GM12878 (cell line): ENCODE data around the gene MPEG1. TPM values are rescaled to one million over a fixed set of nuclear protein-coding genes. Genes with fewer than 3 reads are reported as not detected.
A peak's percentile ranks its signal among the peaks of the same experiment; 100 is the strongest.

Source experiments
- BCL11A ChIP-seq: IDR thresholded peaks from 2 replicates; pipeline ENCODE4 v1.6.1; 2011; ENCODE audit warnings: low read depth, low read length
- CBFB ChIP-seq: IDR thresholded peaks from 2 replicates; pipeline ENCODE4 v1.6.1; 2016; ENCODE audit warnings: antibody characterized with exemption, low read depth
- CREB1 ChIP-seq: IDR thresholded peaks from 2 replicates; pipeline ENCODE4 v1.6.1; 2012; ENCODE audit warnings: low read depth, mild to moderate bottlenecking, inconsistent platforms
- DPF2 ChIP-seq: fragments of 450-650 bp; IDR thresholded peaks from 2 replicates; pipeline ENCODE4 v1.6.1; 2017; ENCODE audit warnings: mild to moderate bottlenecking
- ESRRA ChIP-seq: IDR thresholded peaks from 2 replicates; pipeline ENCODE4 v1.6.1; 2012; ENCODE audit warnings: mild to moderate bottlenecking, low read length, improper control_type of control experiment
- IKZF2 ChIP-seq, 2 experiments: fragments of 450-650 bp; IDR thresholded peaks; 2 replicates each; pipeline ENCODE4 v1.6.1; 2017; ENCODE audit warnings: mild to moderate bottlenecking in 2 of 2, moderate library complexity in 2 of 2
- MEF2B ChIP-seq: fragments of 450-650 bp; IDR thresholded peaks from 2 replicates; pipeline ENCODE4 v1.6.1; 2018; ENCODE audit warnings: mild to moderate bottlenecking, moderate library complexity; ENCODE audit not compliant: partially characterized antibody, poor library complexity, severe bottlenecking
- MTA2 ChIP-seq: fragments of 450-650 bp; IDR thresholded peaks from 2 replicates; pipeline ENCODE4 v1.6.1; 2016; ENCODE audit warnings: low read depth, mild to moderate bottlenecking, moderate library complexity
- NR2F1 ChIP-seq: fragments of 450-650 bp; conservative IDR thresholded peaks from 2 replicates; pipeline ENCODE4 v1.6.1; 2017; ENCODE audit warnings: mild to moderate bottlenecking
- NRF1 ChIP-seq: conservative IDR thresholded peaks from 2 replicates; pipeline ENCODE4 v1.6.1; 2011; ENCODE audit warnings: mild to moderate bottlenecking, low read depth, low read length, improper control_type of control experiment
- PML ChIP-seq: IDR thresholded peaks from 2 replicates; pipeline ENCODE4 v1.6.1; 2012; ENCODE audit warnings: low read length, inconsistent platforms
- POLR2A ChIP-seq: IDR thresholded peaks from 2 replicates; pipeline ENCODE4 v1.6.1; 2011; ENCODE audit warnings: low read depth, mild to moderate bottlenecking, low read length
- PRDM15 ChIP-seq: fragments of 450-650 bp; formaldehyde crosslinking; IDR thresholded peaks from 2 replicates; pipeline ENCODE4 v1.4.0; 2020; ENCODE audit warnings: mild to moderate bottlenecking, moderate library complexity
- RAD51 ChIP-seq: fragments of 450-650 bp; IDR thresholded peaks from 2 replicates; pipeline ENCODE4 v1.6.1; 2016; ENCODE audit warnings: moderate library complexity, mild to moderate bottlenecking, inconsistent platforms
- RCOR1 ChIP-seq: conservative IDR thresholded peaks from 2 replicates; pipeline ENCODE4 v1.6.1; 2012; ENCODE audit warnings: low read depth, low read length, improper control_type of control experiment
- SMAD5 ChIP-seq: IDR thresholded peaks from 2 replicates; pipeline ENCODE4 v1.6.1; 2016; ENCODE audit warnings: antibody characterized with exemption, low read depth
- SREBF2 ChIP-seq: IDR thresholded peaks from 2 replicates; pipeline ENCODE4 v1.6.1; 2012; ENCODE audit warnings: mild to moderate bottlenecking, low read length
- ZNF207 ChIP-seq: fragments of 450-650 bp; IDR thresholded peaks from 2 replicates; pipeline ENCODE4 v1.6.1; 2014; ENCODE audit warnings: antibody characterized with exemption, mild to moderate bottlenecking, borderline replicate concordance
- ZNF24 ChIP-seq: fragments of 450-650 bp; IDR thresholded peaks from 2 replicates; pipeline ENCODE4 v1.6.1; 2017; ENCODE audit warnings: antibody characterized with exemption, mild to moderate bottlenecking
- polyA plus RNA-seq, 11 experiments: library from polyadenylated mRNA; depleted of rRNA in 4 of 11; unstranded in 6 of 11; stranded (reverse) in 5 of 11; fragments of >200 nt; fragmentation: Nextera tagmentation in 4 of 11; fragmentation: Illumina TruSeq in 1 of 11; extraction: Ambion mirVana in 4 of 11; extraction: Trizol in 1 of 11; gene quantifications; 1 replicate in 1 of 11; 2 replicates in 10 of 11; pipeline versions ENCODE4 v1.2.1 to v1.2.3, GENCODE V29; 2011 to 2016; ENCODE audit warnings: inconsistent platforms in 2 of 11, missing spikeins in 2 of 11, low read depth in 1 of 11
- total RNA-seq, 4 experiments: library from RNA; depleted of rRNA in 3 of 4; stranded (reverse); fragments of >200 nt in 3 of 4; fragmentation: Illumina TruSeq in 1 of 4; extraction: Trizol in 1 of 4; gene quantifications; 2 replicates each; pipeline versions ENCODE4 v1.2.1 to v1.2.3, GENCODE V29; 2013 to 2021
- TF ChIP-seq, protein P1 (sequence below): IDR thresholded peaks from 2 replicates; pipeline ENCODE4 v1.6.1; 2011; ENCODE audit warnings: borderline replicate concordance, low read depth, mild to moderate bottlenecking, moderate library complexity, low read length; ENCODE audit not compliant: insufficient read depth, poor library complexity, severe bottlenecking
- TF ChIP-seq, protein P2 (sequence below): fragments of 150-350 bp; IDR thresholded peaks from 2 replicates; pipeline ENCODE4 v1.6.1; 2016; ENCODE audit warnings: low read depth, low read length

MPEG1 gene
- total and polyA plus RNA-seq, 10 of the 15 experiments (the other 5 are each of a cell fraction or from before 2014, with no cell fraction given): 1.3 to 15.6 (median 11.7) TPM; not detected in 1

DNA sequence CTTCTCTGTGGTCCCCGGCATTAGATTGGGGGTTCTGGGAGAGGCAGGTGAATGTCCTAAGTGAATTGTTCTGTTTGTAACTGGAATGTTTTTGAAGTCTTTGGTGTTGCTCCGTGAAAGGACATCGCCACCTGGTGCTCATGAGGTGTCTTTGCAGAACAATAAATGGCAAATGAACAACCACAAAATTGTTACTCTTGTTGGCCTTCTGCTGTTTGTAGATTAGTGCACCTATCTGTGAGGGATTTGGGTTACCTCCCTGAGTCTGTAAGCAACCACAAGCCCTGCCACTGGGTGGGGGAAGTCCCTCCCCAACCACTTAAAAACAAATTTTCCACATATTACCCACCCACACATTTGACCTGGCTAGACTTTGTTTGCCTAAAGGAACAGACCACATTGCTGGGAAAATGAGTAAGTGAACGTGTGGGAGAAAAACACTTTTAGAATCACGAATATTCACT, 4.7 kb downstream of the MPEG1 start (continued):
- no peak for TF ChIP-seq NRF1
- no peak for TF ChIP-seq POLR2A
- TF ChIP-seq RCOR1: no peak
- peak; percentile 83 for TF ChIP-seq DPF2
- no peak for TF ChIP-seq ESRRA
- TF ChIP-seq CREB1: 0 out of 2 replicates have a peak, but pooled peaks have one; percentile 28
- TF ChIP-seq MTA2: peak; percentile 83
- TF ChIP-seq IKZF2 (IDR thresholded peaks at IDR 0.05): peak; percentile 98
- TF ChIP-seq, protein P1, sequence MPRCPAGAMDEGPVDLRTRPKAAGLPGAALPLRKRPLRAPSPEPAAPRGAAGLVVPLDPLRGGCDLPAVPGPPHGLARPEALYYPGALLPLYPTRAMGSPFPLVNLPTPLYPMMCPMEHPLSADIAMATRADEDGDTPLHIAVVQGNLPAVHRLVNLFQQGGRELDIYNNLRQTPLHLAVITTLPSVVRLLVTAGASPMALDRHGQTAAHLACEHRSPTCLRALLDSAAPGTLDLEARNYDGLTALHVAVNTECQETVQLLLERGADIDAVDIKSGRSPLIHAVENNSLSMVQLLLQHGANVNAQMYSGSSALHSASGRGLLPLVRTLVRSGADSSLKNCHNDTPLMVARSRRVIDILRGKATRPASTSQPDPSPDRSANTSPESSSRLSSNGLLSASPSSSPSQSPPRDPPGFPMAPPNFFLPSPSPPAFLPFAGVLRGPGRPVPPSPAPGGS: peak; percentile 90
- peak; percentile 76; the same call in 1 of the 2 replicates for TF ChIP-seq BCL11A
- TF ChIP-seq PML: peak; percentile 57; the same call in 1 of the 2 replicates
- no peak for TF ChIP-seq RAD51
- TF ChIP-seq, protein P2, sequence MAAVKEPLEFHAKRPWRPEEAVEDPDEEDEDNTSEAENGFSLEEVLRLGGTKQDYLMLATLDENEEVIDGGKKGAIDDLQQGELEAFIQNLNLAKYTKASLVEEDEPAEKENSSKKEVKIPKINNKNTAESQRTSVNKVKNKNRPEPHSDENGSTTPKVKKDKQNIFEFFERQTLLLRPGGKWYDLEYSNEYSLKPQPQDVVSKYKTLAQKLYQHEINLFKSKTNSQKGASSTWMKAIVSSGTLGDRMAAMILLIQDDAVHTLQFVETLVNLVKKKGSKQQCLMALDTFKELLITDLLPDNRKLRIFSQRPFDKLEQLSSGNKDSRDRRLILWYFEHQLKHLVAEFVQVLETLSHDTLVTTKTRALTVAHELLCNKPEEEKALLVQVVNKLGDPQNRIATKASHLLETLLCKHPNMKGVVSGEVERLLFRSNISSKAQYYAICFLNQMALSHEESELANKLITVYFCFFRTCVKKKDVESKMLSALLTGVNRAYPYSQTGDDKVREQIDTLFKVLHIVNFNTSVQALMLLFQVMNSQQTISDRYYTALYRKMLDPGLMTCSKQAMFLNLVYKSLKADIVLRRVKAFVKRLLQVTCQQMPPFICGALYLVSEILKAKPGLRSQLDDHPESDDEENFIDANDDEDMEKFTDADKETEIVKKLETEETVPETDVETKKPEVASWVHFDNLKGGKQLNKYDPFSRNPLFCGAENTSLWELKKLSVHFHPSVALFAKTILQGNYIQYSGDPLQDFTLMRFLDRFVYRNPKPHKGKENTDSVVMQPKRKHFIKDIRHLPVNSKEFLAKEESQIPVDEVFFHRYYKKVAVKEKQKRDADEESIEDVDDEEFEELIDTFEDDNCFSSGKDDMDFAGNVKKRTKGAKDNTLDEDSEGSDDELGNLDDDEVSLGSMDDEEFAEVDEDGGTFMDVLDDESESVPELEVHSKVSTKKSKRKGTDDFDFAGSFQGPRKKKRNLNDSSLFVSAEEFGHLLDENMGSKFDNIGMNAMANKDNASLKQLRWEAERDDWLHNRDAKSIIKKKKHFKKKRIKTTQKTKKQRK: no peak
- TF ChIP-seq NR2F1: peak; percentile 98
- no peak for TF ChIP-seq ZNF24
- TF ChIP-seq MEF2B: peak; percentile 56
- TF ChIP-seq PRDM15: no peak
- peak; percentile 46; the same call in 1 of the 2 replicates for TF ChIP-seq ZNF207
- TF ChIP-seq SREBF2: no peak
- 0 out of 2 replicates have a peak, but pooled peaks have one; percentile 29 for TF ChIP-seq SMAD5
- TF ChIP-seq CBFB: peak; percentile 96
